A549 (cell line): ENCODE results near the gene TLK1. TPM values are rescaled to one million over a fixed set of nuclear protein-coding genes. Genes with fewer than 3 reads are reported as not detected.
"Not testable (repeated sequence)": the region's sequence is repeated elsewhere in the genome, so short reads cannot be mapped to it uniquely, and the experiment has no call there.

ENCODE experiments used
- ATAC-seq, 2 experiments: fragments of 200-7000 bp in 1 of 2; fragments of >200 bp in 1 of 2; cut with Nextera tagmentation in 1 of 2; cut with Tn5 transposase in 1 of 2; 3 replicates each; pipeline versions ENCODE4 v1.8.0 to v1.9.1; 2018 to 2020; ENCODE audit warnings: mild to moderate bottlenecking in 1 of 2, moderate library complexity in 1 of 2
- CTCF ChIA-PET: fragments of 300-600 bp; sonication (Branson Sonifier 250); formaldehyde crosslinking; extraction: SDS; loops from one replicate; lab custom pipeline; 2021; ENCODE audit warnings: antibody characterized with exemption, inconsistent platforms; lab: Yijun Ruan, JAX
- POLR2A ChIA-PET: fragments of 350-600 bp; formaldehyde crosslinking; extraction: SDS; loops from one replicate; lab custom pipeline; 2021; ENCODE audit warnings: antibody characterized with exemption, inconsistent platforms; lab: Yijun Ruan, JAX
- DNase-seq, 2 experiments: peaks; one replicate each; pipeline versions ENCODE4 v3.0.0 to v3.0.0-alpha.2; 2011 to 2016; ENCODE audit warnings: low read depth in 1 of 2, low spot score in 1 of 2
- FAIRE-seq: peaks from 2 replicates; lab custom pipeline; 2011; peaks lifted over from hg19 to GRCh38; lab: Jason Lieb, UNC
- H3K27ac ChIP-seq, 2 experiments: fragments of >200 bp; sonication (Bioruptor Twin); formaldehyde crosslinking; 3 replicates each; pipeline ENCODE4 v1.5.1; 2016 to 2017
- H3K4me1 ChIP-seq: fragments of >200 bp; sonication (Bioruptor Twin); formaldehyde crosslinking; 3 replicates; pipeline ENCODE4 v1.6.1; 2016
- H3K4me2 ChIP-seq: fragments of >200 bp; sonication (Bioruptor Twin); formaldehyde crosslinking; 3 replicates; pipeline ENCODE4 v1.6.1; 2016
- H3K4me3 ChIP-seq: fragments of >200 bp; sonication (Bioruptor Twin); formaldehyde crosslinking; 3 replicates; pipeline ENCODE4 v1.5.1; 2016
- H3K9me3 ChIP-seq: fragments of >200 bp; sonication (Bioruptor Twin); formaldehyde crosslinking; 3 replicates; pipeline ENCODE4 v1.6.1; 2016
- BHLHE40 ChIP-seq: IDR thresholded peaks from 2 replicates; pipeline ENCODE4 v1.6.1; 2012; ENCODE audit warnings: low read depth, low read length, inconsistent platforms
- CHD2 ChIP-seq: fragments of 150-350 bp; IDR thresholded peaks from 2 replicates; pipeline ENCODE4 v1.6.1; 2014; ENCODE audit warnings: low read length; ENCODE audit not compliant: partially characterized antibody
- CHD4 ChIP-seq: fragments of 200-600 bp; sonication (generic); IDR thresholded peaks from 2 replicates; pipeline ENCODE4 v1.6.1; 2016; ENCODE audit warnings: antibody characterized with exemption, mild to moderate bottlenecking, borderline replicate concordance
- EHMT2 ChIP-seq: fragments of 200-600 bp; sonication (generic); IDR thresholded peaks from 2 replicates; pipeline ENCODE4 v1.6.1; 2016; ENCODE audit warnings: antibody characterized with exemption, low read depth, mild to moderate bottlenecking, moderate library complexity
- HOXA7 ChIP-seq: fragments of 250-450 bp; sonication (Bioruptor Pico); IDR thresholded peaks from 2 replicates; pipeline ENCODE4 v1.5.0; 2020; ENCODE audit warnings: mild to moderate bottlenecking, moderate library complexity
- HOXB5 ChIP-seq: fragments of 250-450 bp; sonication (Bioruptor Pico); IDR thresholded peaks from 2 replicates; pipeline ENCODE4 v1.5.0; 2020; ENCODE audit warnings: mild to moderate bottlenecking, moderate library complexity
- KDM1A ChIP-seq: fragments of 200-600 bp; sonication (generic); IDR thresholded peaks from 2 replicates; pipeline ENCODE4 v1.6.1; 2016; ENCODE audit warnings: low read depth, mild to moderate bottlenecking
- MAFK ChIP-seq: fragments of 450-650 bp; IDR thresholded peaks from 2 replicates; pipeline ENCODE4 v1.6.1; 2014; ENCODE audit not compliant: partially characterized antibody
- MAZ ChIP-seq: fragments of 150-350 bp; IDR thresholded peaks from 2 replicates; pipeline ENCODE4 v1.6.1; 2014; ENCODE audit warnings: antibody characterized with exemption, low read depth, low read length, borderline replicate concordance
- NFE2L2 ChIP-seq: fragments of 150-350 bp; conservative IDR thresholded peaks from 2 replicates; pipeline ENCODE4 v1.6.1; 2014; ENCODE audit warnings: low read length
- RARB ChIP-seq: fragments of 250-450 bp; sonication (Bioruptor Pico); IDR thresholded peaks from 2 replicates; pipeline ENCODE4 v1.8.0; 2021; ENCODE audit warnings: mild to moderate bottlenecking, moderate library complexity
- RFX5 ChIP-seq: fragments of 450-650 bp; IDR thresholded peaks from 2 replicates; pipeline ENCODE4 v1.7.1; 2014; ENCODE audit warnings: antibody characterized with exemption, mild to moderate bottlenecking, moderate library complexity
- SMC3 ChIP-seq: fragments of >200 bp; sonication (Bioruptor Twin); formaldehyde crosslinking; IDR thresholded peaks from 3 replicates; pipeline ENCODE4 v1.6.1; 2018; ENCODE audit warnings: inconsistent platforms
- SREBF2 ChIP-seq: fragments of 450-650 bp; IDR thresholded peaks from 2 replicates; pipeline ENCODE4 v1.6.1; 2014; ENCODE audit warnings: mild to moderate bottlenecking, moderate library complexity
- TFCP2L1 ChIP-seq: fragments of 250-450 bp; sonication (Bioruptor Pico); IDR thresholded peaks from 2 replicates; pipeline ENCODE4 v1.5.0; 2021; ENCODE audit warnings: mild to moderate bottlenecking
- TP53 ChIP-seq: fragments of 250-450 bp; sonication (Bioruptor Pico); IDR thresholded peaks from 2 replicates; pipeline ENCODE4 v1.5.0; 2021; ENCODE audit warnings: mild to moderate bottlenecking, moderate library complexity
- ZC3H11A ChIP-seq: fragments of 450-650 bp; IDR thresholded peaks from 2 replicates; pipeline ENCODE4 v1.6.1; 2014; ENCODE audit warnings: antibody characterized with exemption, mild to moderate bottlenecking
- ZFP36 ChIP-seq: fragments of 450-650 bp; IDR thresholded peaks from 2 replicates; pipeline ENCODE4 v1.6.1; 2014; ENCODE audit warnings: borderline replicate concordance; ENCODE audit not compliant: partially characterized antibody
- WGBS: methylation state at CpG from one replicate; pipeline ENCODE4 v1.1.6; 2017; ENCODE audit errors: missing lambda C conversion rate; 5-methylcytosine and 5-hydroxymethylcytosine counted together
- polyA plus RNA-seq, 4 experiments: library from polyadenylated mRNA; depleted of rRNA in 3 of 4; stranded (reverse); fragments of >200 nt; fragmentation: RNase III in 1 of 4; extraction: RNeasy Plus Mini Kit Qiagen cat#74134 plus additional on column Dnase treatment in 1 of 4; gene quantifications; 2 replicates in 3 of 4; 3 replicates in 1 of 4; pipeline ENCODE4 v1.2.3, GENCODE V29; 2011 to 2017
- TF ChIP-seq, protein P1 (sequence below): fragments of >200 bp; sonication (Bioruptor Twin); formaldehyde crosslinking; IDR thresholded peaks from 3 replicates; pipeline ENCODE4 v1.5.1; 2016
- TF ChIP-seq, protein P2 (sequence below): fragments of 450-650 bp; IDR thresholded peaks from 2 replicates; pipeline ENCODE4 v1.6.1; 2014; ENCODE audit warnings: antibody characterized with exemption
- TF ChIP-seq, protein P3 (sequence below): fragments of 250-450 bp; sonication (Bioruptor Pico); IDR thresholded peaks from 2 replicates; pipeline ENCODE4 v1.5.0; 2020; ENCODE audit warnings: low read depth, mild to moderate bottlenecking, moderate library complexity

Gene TLK1
- polyA plus RNA-seq, 2 of the 4 experiments (the other 2 are of a cell fraction) = 16.9 to 28.9 TPM

DNA sequence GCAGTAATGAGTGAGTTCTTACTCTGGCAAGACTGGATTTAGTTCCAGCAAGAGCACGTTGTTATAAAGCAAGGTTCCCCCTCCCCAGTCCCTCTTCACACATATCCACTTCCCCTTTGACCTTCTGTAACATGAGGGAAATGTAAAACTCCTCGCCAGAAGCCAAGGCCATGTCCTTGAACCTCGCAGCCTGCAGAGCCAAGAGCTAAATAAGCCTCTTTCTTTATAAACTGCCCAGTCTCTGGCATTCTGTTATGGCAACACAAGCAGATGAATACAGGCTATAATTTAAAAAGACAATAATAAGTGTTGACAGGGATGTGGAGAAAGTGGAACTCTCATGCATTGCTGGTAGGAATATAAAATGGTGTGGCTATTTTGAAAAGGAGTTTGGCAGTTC is 60.3 kb downstream of the TLK1 start:
- no peak for DNase-seq
- CTCF ChIA-PET = no interaction called here
- TF ChIP-seq CHD2 = no peak
- TF ChIP-seq ZFP36 = peak; percentile 14
- TF ChIP-seq, all 56 proteins: peak for 1
- Histone ChIP-seq H3K4me3 (no peak overlapping the region), H3K4me1 (no peaks in the 10 kb centered on the region), H3K9me3 (peaks cover 37% of the 10 kb centered on the region), H3K4me2 (no peak overlapping the region), H3K27ac (no peak overlapping the region)
- FAIRE-seq = no peak
- POLR2A ChIA-PET = no interaction called here
- no peak for ATAC-seq
- WGBS = 92% methylated on average over 3 of the region's 3 CpGs

DNA sequence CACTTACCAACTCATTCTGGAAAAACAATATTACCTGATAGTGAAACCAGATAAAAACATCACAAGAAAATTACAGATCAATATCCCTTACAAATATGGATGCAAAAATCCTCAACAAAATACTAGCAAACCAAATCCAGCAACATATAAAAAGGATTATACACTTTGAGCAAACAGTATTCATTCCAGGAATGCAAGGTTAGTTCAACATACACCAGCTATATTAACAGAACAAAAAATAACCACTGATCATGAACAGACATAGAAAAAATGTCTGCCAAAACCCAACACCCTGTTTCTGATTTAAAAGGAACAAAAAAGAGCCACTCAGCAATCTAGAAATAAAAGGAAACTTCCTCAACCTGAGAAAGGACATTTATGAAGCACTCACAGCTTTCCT is 62.1 kb downstream of the TLK1 start:
- no peak overlapping the region for H3K4me2 ChIP-seq
- FAIRE-seq (no peak), ATAC-seq (no peak), DNase-seq (no peak)
- no peak overlapping the region for H3K4me3 ChIP-seq
- peaks cover 37% of the 10 kb centered on the region for H3K9me3 ChIP-seq
- TF ChIP-seq SREBF2 (no peak), CHD2 (no peak), NFE2L2 (no peak), KDM1A (no peak), HOXB5 (CRISPR knock-in tag) (no peak), MAZ (no peak), ZC3H11A (no peak), CHD4 (no peak), SMC3 (no peak), TP53 (no peak), RARB (CRISPR knock-in tag) (no peak), ZFP36 (no peak), BHLHE40 (no peak), TFCP2L1 (CRISPR knock-in tag) (no peak), EHMT2 (no peak), RFX5 (no peak)
- TF ChIP-seq, protein P1, sequence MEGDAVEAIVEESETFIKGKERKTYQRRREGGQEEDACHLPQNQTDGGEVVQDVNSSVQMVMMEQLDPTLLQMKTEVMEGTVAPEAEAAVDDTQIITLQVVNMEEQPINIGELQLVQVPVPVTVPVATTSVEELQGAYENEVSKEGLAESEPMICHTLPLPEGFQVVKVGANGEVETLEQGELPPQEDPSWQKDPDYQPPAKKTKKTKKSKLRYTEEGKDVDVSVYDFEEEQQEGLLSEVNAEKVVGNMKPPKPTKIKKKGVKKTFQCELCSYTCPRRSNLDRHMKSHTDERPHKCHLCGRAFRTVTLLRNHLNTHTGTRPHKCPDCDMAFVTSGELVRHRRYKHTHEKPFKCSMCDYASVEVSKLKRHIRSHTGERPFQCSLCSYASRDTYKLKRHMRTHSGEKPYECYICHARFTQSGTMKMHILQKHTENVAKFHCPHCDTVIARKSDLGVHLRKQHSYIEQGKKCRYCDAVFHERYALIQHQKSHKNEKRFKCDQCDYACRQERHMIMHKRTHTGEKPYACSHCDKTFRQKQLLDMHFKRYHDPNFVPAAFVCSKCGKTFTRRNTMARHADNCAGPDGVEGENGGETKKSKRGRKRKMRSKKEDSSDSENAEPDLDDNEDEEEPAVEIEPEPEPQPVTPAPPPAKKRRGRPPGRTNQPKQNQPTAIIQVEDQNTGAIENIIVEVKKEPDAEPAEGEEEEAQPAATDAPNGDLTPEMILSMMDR = no peak
- TF ChIP-seq, protein P2, sequence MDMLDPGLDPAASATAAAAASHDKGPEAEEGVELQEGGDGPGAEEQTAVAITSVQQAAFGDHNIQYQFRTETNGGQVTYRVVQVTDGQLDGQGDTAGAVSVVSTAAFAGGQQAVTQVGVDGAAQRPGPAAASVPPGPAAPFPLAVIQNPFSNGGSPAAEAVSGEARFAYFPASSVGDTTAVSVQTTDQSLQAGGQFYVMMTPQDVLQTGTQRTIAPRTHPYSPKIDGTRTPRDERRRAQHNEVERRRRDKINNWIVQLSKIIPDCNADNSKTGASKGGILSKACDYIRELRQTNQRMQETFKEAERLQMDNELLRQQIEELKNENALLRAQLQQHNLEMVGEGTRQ = no peak
- TF ChIP-seq, protein P3, sequence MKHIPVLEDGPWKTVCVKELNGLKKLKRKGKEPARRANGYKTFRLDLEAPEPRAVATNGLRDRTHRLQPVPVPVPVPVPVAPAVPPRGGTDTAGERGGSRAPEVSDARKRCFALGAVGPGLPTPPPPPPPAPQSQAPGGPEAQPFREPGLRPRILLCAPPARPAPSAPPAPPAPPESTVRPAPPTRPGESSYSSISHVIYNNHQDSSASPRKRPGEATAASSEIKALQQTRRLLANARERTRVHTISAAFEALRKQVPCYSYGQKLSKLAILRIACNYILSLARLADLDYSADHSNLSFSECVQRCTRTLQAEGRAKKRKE (CRISPR knock-in tag) = no peak
- no peak overlapping the region for H3K27ac ChIP-seq
- ChIA-PET POLR2A (no interaction called here), CTCF (interaction anchor here (1.5 to 4.2 kb wide), 2 partner anchors 10 to 11 kb away, joined by 4 to 18 read pairs; no protein-coding TSS in a partner anchor)
- no peaks in the 10 kb centered on the region for H3K4me1 ChIP-seq

DNA sequence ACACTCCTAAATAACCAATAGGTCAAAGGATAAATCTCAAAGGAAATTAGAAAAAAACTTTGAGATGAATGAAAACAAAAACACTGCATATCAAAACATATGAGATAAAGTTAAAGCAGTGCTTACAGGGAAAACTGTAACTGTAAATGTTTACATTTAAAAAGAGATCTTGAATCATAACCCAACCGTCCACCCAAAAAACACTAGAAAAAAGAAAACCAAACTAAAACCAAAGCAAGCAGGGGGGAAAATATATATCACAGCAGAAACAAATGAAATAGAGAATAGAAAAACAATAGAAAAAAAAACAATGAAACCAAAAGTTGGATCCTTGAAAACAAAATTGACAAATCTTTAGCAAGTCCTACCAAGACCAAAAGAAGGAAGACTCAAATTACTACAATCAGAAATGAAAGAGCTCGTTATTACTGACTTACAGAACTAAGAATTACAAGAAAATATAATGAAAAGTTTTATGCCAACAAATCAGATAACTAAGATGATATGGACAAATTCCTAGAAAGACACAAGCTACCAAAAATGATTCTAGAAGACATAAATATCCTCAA is 65.6 kb downstream of the TLK1 start:
- no peak for TF ChIP-seq HOXB5 (CRISPR knock-in tag)
- no peak for TF ChIP-seq SMC3
- TF ChIP-seq ZC3H11A = no peak
- no peak for TF ChIP-seq MAZ
- no peak for TF ChIP-seq EHMT2
- TF ChIP-seq MAFK = no peak
- no peak for TF ChIP-seq HOXA7 (CRISPR knock-in tag)
- WGBS = 84% methylated on average over 2 of the region's 2 CpGs
- Histone ChIP-seq H3K27ac (no peak overlapping the region), H3K4me3 (no peak overlapping the region), H3K4me2 (no peak overlapping the region), H3K4me1 (no peaks in the 10 kb centered on the region), H3K9me3 (peaks cover 30% of the 10 kb centered on the region)
- ChIA-PET CTCF (interaction anchor here (4.2 kb wide), 1 partner anchor 8 kb away, joined by 18 read pairs; no protein-coding TSS in a partner anchor), POLR2A (no interaction called here)
- DNase-seq (no peak), FAIRE-seq (no peak), ATAC-seq (no peak)

DNA sequence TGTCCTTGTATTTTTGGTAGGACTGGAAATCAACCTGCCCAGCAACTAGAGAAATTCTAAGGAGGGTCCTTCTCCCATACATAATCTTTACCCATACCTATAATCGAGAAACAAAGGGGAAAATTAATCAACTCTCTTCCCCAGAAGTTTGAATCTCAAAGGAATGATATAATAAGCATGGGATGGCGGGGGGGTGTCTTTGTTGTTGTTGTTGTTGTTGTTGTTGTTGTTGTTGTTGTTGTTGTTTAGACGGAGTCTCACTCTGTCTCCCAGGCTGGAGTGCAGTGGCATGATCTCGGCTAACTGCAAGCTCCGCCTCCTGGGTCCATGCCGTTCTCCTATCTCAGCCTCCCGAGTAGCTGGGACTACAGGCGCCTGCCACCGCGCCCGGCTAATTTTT is 69.2 kb downstream of the TLK1 start:
- H3K27ac ChIP-seq, H3K4me3 ChIP-seq, FAIRE-seq, DNase-seq, H3K4me1 ChIP-seq, POLR2A ChIA-PET, H3K4me2 ChIP-seq, ATAC-seq, CTCF ChIA-PET, H3K9me3 ChIP-seq: not testable (repeated sequence)
- WGBS = 97% methylated on average over 11 of the region's 11 CpGs
